Measurements from ENCODE around the gene TTC7B.

Gene TTC7B

DNA sequence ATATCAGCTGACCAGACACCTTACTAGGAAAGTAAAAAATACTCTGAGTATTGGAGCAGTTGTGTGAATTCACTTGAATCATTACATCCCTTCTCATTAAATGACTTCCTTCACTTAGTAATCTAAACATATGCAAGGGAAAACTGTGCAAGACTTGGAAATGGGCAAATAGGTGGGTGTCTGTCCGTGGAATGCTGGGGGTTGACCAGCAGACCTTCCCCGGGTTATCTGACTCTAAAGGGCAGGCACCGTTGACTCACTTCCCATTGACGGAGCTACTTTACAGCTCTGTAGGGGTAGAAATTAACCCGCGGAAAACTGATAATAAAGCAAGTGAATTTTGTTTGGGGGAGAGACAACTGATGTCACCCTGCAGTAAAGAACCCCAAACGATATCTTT, 199.3 kb downstream of the TTC7B start:
- no peak for DNase-seq (ENCODE audit: low read depth)

DNA sequence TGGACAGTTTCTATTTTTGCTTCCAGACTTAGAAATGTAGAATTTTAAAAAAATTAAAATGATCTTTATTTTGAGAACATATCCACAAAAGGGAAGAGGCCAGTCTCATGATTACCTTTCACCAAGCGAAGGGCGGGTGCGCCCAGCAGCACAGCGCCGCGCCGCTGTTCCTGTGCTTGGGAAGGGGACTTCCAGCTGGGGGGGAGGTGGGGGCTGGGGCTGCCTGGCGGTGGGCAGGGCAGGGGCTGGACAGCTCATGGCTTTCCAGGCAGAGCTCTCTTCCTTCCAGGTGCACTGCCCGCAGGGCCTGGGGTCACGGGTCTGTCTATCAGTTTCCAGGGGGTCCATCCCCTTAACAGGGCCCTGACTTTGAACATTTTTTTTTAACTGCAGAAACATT, 199.9 kb downstream of the TTC7B start:
- DNase-seq (ENCODE audit: low read depth), result no peak

DNA sequence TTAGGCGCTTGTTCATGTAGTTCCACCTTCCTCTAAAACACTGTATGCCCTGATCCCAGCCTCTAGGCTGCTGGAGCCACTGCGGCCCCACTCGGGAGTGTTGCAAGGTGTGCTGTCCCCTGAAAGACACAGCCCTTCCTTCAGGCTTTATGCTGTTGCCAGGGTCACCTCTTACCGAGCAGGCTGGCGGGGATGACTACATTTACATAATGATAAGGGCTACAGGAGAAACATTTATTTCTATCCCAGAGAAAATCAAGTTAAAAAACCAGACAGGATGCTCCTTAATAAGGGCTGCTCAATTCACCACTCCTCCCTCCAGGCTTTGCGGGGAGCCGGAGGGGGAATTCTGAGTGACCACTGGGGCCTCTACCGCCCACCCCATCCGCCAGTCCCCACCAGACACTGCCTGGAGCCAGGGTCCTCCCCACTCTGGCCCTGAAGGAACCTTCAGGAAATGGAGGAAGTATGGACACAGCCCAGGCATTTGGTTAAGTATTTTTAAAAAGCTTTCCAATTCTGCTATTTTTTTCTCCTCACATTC, 200.6 kb downstream of the TTC7B start:
- no peak for DNase-seq (ENCODE audit: low read depth)

DNA sequence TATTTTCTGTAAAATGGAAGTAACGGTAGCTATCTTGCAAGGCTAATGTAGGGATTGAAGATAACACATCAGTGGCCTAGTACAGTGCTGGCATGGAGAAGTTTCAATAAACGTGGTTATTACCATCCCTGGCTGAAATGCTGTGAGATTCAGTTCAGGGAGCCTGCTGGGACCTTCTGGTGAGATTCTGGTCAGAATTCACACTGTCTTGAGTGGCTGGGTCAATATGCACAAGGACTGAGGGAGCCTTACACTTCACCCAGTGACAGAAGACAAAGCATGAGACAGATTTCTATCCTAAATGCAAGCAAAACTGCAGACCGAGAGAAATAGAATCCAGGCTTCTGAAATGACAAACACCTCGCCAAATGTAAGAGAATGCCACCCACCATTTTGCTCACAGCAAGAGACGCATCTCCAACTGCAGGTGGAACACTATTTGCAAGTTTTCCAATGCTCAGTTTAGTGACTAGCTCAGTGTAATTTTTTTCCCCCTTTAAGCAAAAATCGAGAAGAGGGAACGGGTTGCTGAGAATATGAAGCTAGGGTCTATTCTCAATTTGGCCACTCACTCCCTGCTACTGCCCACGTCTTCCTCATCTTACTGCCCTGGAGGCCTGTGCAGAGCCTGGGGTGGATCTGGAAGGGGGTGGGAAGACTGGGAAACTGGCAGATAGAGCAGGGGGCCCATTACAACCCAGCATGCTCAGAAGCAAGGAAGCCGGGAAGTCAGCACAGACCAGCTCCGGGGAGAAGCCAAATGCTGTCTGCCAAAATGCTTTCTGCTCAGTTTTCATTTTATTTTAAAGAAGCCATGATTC, 201.3 kb downstream of the TTC7B start:
- no peak for DNase-seq (ENCODE audit: low read depth)

DNA sequence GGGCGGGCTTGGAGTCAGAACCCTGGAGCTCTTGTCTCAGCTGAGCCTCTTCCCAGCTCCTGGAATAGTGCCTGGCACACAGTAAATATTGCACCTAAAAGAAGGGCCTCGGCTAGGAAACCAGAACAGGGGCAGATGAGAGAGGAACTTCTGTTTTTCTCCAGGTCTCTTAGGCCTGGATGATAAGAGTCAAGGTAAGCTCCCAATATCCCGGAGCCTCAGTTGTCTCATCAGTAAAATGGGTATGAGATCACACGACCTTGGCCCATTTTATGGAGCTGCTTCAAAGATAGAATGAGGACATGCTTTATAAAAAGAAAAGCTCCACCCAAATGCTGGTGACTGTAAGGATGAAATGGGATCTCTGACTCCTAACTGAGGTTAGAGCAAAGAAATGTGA, 202.2 kb downstream of the TTC7B start:
- DNase-seq (ENCODE audit: low read depth), result no peak

DNA sequence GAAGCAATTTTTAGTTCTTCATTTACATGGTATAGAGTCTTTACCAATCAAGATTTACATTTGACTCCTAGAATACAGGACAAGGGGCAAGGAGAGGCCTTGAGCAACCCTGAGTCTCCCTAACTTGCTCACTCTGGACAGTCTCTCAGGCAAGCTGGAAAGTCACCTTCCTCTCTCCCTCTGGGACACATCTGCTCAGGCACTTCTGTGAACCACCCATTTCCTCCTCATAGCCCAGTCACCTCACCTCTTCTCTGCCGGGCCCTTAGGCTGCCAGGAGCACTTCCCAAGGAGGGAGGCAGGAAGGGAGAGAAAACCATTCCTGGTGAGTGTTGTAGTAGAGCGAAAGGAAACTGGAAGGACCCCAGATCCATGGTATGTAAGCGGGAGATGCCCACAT, 202.8 kb downstream of the TTC7B start:
- no peak for DNase-seq (ENCODE audit: low read depth)

DNA sequence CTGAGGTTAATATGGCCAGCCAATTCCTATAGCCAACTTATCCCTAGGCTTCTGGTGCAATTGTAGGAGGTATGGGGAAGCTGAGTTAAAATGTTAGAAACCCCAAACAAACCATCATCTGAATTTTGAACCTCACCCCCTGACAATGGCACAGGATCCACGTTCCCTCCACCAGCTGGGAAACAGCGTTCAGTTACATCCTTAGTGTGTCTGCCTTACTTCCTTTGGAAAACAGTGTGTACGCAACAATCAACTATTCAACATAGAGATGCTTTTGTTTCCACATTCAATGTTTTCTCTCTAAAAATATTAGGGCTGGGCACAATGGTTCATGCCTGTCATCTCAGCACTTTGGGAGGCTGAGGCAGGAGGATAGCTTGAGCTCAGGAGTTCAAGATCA, 203.4 kb downstream of the TTC7B start:
- DNase-seq (ENCODE audit: low read depth), result no peak

DNA sequence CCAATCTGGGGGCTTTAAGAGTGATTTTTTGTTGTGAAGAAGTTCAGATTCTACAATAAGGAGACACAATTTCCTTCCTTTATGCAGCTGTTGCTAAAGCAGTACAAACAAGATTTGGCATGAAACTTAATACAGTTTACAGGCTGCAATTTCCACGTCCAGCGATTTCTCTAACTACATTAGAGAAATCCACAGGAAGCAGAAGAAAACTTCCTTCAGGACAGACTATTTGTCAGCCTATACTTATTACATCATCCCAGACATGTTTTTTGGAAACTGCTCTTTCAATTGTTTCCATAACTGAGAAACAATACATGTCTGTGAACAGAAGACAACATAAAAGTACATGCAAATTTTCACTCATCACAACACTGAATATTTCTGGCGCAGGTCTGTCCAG, 204.3 kb downstream of the TTC7B start:
- no peak for DNase-seq (ENCODE audit: low read depth)

DNA sequence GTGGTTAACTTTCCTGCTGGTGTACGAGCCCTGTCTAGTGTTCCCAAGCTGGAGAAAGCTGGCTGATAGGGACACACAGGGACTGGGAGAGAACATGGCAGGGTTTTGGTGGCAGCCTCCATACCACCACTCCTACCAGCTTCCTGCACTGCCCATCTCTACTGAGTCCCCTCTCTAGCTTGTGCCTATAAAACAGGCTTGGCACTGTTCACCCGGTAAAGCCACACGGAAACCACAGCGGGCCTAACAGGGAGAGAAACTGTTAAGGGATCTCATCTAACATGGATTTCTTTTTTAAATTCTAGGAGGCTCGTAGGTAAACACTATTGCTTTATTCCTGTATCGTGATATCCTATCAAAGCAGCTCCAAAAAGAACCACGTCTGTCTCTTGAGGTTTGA, 204.7 kb downstream of the TTC7B start:
- no peak for DNase-seq (ENCODE audit: low read depth)

DNA sequence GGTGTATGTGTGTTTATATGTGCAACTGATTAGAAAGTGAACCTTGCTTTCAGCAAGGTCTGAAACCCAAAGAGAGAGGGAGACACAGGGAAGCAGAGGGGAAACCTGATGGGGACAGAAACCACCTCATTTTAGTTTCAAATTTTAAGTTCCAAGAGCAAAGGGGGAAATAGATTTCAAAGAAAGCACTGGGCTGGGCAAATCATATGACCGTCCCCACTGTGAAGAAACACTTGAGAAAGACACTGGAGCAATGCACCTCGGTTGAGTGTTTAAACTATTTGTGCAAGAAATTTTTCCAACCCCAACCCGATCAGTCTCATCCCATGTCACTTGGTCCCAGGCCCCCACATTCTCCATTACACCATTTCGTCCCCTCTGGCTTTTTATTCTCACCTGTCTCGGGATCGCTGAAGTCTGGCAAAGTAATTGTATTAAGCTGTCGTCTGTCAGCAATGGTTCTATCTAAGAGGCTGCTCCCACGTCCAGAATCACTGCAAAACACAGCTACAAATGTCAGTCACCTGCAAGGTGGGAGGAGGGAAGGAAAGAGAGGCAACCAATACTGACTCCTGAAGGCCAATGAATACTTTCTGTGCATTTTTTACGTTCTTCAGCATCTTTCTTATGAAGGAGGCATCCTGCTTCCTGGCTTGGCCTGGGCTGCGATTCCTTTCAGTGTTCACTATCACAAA, 205.7 kb downstream of the TTC7B start:
- no peak for DNase-seq (ENCODE audit: low read depth)

DNA sequence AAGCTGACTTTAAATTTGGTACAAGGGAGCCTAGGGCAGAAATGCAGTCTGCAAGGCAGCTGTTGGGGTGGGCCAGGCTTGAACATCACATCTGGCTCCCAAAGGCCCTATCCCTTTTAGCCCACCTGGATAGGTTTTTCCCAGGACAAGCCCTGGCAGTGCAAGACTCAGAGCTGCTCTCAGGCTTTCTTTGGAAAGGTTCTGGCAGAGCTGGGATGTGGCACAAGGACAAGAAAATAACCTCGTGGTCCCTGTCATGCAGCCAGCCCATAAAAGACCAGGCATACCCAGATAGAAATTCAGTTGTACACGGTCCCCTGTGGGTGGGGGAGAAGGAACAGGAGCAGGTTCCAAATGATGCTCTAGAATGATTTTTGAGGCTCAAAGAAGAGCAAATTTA, 206.9 kb downstream of the TTC7B start:
- no peak for DNase-seq (ENCODE audit: low read depth)

DNA sequence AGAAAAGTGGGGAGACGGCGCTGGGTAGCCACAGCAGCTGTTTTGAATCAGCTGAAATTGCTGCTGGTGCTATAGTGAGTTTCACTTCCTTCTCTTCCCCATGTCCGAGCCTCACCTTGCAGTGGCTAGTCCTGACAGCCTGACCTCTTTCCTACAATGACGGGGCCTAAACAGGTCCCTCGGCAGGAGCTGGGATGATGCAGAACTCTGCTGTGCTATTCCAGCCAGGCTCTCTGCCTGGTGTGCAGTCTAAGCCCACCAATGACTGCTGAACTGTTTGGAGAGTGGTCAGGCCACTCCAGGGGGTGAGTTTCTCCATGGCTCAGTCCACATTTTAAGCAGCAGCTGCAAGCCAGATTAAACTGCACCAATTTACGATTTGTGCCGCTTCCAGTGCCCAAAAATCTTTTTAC, 207.3 kb downstream of the TTC7B start:
- DNase-seq (ENCODE audit: low read depth), result no peak

DNA sequence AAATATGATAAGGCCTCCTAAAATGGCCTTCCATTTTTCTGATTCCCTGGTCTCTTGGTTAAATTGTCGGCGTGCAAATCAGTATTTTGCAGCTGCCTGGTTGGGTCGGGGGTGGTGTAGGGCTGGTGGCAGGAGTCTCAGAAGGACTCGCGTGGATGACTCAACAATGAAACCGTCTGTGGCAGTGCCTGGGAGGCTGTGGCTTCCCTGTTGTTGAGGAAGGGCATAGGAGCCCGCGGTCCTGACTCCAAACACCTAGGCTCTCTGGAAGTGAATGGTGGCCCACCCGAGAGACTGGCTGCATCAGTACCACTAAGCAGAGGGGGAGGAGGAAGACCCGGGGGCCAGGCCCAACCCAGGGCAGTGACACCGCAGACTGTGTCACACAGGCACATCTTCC, 207.9 kb downstream of the TTC7B start:
- no peak for DNase-seq (ENCODE audit: low read depth)

DNA sequence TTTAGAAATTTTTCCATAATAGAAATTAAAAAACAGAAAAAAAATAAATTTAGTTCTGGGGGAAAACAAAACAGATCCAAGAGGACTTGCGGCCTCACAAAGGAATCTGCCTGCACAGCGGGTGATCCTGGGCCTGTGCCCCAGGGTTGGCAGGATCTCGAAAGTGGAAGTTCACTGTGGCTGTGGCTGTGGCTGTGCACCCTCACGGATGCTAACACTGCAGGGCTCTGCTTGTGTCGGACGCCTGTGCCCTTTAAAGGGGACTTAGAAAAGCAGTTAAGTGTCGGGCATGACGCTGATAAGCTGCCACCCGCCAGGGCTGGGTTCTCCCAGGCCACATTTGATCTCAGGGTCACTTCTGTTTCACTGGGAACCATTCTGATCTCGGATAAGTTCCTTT, 209.1 kb downstream of the TTC7B start:
- no peak for DNase-seq (ENCODE audit: low read depth)

DNA sequence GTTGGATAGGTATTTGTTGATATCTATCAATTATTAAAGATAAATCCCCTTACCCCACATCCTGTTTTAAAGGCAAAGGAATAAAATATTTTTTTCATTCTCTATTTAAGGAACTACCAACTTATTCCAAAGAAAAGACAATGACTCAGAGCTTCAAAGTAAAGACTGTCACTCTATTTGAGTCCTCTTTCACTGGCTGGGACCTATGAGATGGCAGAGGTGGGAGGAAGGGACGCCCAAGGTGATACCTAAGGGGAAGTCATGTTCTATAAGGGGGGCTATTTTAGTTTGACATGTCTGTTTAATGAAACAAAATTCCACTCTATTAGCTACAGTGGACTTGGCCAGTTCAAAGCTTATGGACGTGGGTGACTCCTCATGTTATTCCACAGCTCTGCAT, 209.8 kb downstream of the TTC7B start:
- DNase-seq (ENCODE audit: low read depth), result no peak

DNA sequence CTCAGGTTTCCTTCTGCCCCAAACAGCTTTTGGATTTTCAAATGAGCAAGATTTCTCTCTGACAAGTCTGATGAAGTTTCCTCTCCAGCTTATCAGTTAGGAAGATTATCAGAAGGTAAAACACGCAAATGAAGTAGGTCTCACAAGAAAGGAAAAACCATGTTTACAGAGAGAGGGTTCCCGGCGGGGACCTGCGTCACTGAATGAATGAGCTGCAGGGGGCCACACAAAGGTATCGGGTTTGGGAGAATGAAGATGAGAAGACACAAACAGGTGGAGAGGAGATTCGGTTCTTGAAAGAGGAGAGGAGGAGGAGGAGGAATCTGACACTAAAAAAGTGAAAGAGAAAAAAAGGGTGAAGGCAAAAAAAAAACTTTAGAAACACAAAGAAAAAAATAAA, 210.8 kb downstream of the TTC7B start:
- no peak for DNase-seq (ENCODE audit: low read depth)

DNA sequence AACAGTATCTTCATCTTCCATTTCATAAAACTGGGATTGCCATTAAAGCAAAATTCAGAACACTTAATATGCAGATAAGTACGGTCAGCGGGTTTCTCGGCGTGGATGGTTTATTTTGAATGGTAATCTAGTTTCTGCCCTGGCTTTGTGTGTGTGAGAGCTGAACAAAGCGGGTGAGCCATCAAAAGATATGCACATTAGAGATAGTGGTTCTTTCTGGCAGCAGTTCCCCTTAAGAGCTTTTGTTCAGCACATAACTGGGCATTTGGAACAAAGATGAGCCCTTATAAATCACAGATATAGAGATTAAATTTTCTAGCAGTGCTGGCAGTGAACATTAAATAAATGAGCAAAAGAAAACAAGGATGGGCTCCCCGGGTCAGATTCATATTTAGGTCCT, 211.9 kb downstream of the TTC7B start:
- no peak for DNase-seq (ENCODE audit: low read depth)

DNA sequence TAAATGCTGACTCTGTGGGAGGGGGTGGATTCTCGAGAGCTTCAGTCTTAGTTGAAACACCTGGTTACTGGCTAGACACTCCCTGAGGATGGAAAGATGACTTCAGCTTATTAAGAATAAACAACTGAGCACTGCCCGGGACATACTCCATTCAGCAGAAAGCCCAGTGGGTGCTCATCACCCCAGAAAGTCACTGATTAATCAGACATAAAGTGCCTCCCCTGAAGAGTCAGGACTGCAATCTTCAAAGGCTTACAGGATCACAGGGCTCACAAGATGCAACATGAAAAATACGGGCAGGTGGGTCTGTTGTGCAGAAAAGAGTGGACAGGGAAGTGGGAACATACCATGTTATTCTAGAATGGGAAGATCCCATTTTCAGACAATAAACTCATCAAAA, 212.4 kb downstream of the TTC7B start:
- DNase-seq (ENCODE audit: low read depth), result no peak

DNA sequence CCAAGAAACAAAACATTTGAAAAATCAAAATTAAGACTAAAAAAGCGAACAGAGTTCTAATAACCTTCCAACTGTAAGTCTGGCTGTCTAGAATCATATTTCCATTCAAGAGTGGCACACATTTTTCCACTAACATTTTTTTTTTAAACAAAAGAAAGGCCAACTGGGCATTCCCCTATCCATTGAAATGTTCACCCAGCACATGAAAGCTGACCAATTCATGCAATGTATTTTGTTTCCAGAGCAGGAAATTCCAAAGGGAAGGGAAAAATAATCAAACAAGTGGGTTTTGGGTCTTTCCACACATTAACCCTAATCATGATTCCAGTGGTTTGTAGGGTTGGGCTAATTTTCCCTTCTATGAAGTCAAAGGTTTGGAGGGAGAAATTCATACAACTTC, 212.9 kb downstream of the TTC7B start:
- no peak for DNase-seq (ENCODE audit: low read depth)

DNA sequence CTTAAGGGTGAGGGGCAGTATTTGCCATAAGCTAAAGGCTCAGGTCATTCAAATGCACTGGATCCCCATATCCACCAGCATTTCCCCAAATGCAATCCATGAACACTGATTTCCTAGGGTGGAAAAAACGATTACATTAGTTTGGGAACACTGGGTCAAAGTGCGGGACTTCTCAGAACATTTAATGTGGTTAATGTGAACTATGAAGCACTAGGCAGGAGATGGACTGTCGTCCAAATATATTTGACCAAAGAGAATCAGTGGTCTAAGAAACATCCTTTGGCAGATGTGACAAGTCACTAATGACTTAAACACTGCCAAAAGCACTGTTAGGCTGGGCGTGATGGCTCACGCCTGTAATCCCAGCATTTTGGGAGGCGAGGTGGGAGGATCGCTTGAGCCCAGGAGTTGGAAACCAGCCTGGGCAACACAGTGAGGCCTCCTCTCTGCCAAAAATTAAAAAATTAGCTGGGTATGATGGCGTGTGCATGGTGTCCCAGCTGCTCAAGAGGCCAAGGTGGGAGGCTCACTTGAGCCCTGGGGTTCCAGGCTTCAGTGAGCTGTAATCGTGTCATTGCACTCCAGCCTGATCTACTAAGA, 214.0 kb downstream of the TTC7B start:
- DNase-seq (ENCODE audit: low read depth), result no peak

DNA sequence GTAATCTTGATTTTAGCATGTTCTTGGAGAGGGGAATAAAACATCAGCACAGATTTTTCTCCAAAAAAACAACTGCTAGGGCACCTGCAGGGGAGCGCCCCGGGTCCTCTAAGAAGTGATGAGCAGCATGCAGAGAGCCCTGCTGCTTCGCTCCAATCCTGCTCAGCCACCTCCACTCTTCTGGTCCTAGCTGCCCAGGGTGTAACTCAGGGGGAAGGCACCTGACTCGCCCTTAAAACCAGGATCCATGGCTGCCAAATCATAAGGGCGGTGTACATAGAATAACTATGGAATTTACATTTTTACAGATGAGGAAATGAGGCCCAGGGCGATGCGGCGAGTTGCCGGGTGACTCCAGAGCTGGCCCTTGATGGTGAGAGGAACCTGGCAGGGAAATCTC, 214.7 kb downstream of the TTC7B start:
- DNase-seq (ENCODE audit: low read depth), result no peak

DNA sequence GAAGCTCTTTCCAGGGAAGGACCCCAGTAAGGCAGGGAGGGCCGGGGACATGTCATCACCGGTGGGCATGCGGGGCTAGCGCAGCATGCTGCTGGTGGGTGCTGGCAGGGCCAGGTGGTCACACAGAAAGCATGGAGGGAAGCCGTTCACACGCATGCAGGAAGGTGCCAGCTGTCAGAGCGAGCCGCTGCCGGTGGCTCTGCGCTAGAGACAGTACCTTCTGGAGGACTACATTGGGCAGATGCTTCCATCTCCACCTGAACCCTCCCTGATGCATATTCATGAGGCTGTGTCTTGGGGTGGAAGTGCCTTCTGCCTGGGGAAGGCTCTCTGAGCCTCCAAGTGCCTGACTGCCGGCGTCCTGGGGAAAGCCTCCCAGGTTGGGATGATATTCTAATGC, 215.6 kb downstream of the TTC7B start:
- DNase-seq (ENCODE audit: low read depth), result no peak

Data from stimulated activated CD8-positive, alpha-beta memory T cell treated with anti-CD3 and anti-CD28 coated beads, Interleukin-4, amount 100 ng/mL, for 24 hours (primary cell).